Keratinocyte (primary cell): ENCODE measurements around the gene SCUBE1. TPM values are rescaled to one million over a fixed set of nuclear protein-coding genes. Genes with fewer than 3 reads are reported as not detected.

Experiments
- DNase-seq: peaks from one replicate; pipeline ENCODE4 v3.0.0-alpha.2; 2011; ENCODE audit warnings: low read depth, missing footprints, low spot score
- FAIRE-seq: peaks from 2 replicates; lab custom pipeline; 2011; peaks lifted over from hg19 to GRCh38; lab: Jason Lieb, UNC
- H2AFZ ChIP-seq: 2 replicates; pipeline ENCODE4 v1.6.0; 2012; ENCODE audit warnings: low read length, control low read depth, inconsistent platforms; ENCODE audit not compliant: control insufficient read depth
- H3K27ac ChIP-seq: 2 replicates; pipeline ENCODE4 v1.5.1; 2011; ENCODE audit warnings: low read length; ENCODE audit not compliant: control insufficient read depth, insufficient read depth
- H3K27me3 ChIP-seq: 3 replicates; pipeline ENCODE4 v1.6.0; 2011; ENCODE audit warnings: low read length; ENCODE audit not compliant: control insufficient read depth, insufficient read depth; ENCODE audit errors: extremely low read depth
- H3K36me3 ChIP-seq, 2 experiments: 2 replicates in 1 of 2; 3 replicates in 1 of 2; pipeline ENCODE4 v1.5.1; 2011; ENCODE audit warnings: low read length in 2 of 2, mild to moderate bottlenecking in 1 of 2; ENCODE audit not compliant: control insufficient read depth in 2 of 2, insufficient read depth in 2 of 2; ENCODE audit errors: extremely low read depth in 1 of 2
- H3K4me1 ChIP-seq: 3 replicates; pipeline ENCODE4 v1.5.1; 2011; ENCODE audit warnings: low read length; ENCODE audit not compliant: control insufficient read depth, insufficient read depth; ENCODE audit errors: extremely low read depth
- H3K4me2 ChIP-seq: 3 replicates; pipeline ENCODE4 v1.6.0; 2011; ENCODE audit warnings: low read depth, low read length; ENCODE audit not compliant: control insufficient read depth, insufficient read depth; ENCODE audit errors: extremely low read depth
- H3K4me3 ChIP-seq, 3 experiments: fragments of 200-600 bp in 1 of 3; sonication (generic) in 1 of 3; 2 replicates in 2 of 3; 3 replicates in 1 of 3; pipeline ENCODE4 v1.5.1; 2011 to 2016; ENCODE audit warnings: low read length in 3 of 3, mild to moderate bottlenecking in 3 of 3, control low read depth in 2 of 3, inconsistent platforms in 1 of 3, low read depth in 1 of 3, mixed read lengths in 1 of 3, mixed run types in 1 of 3, moderate library complexity in 1 of 3; ENCODE audit not compliant: control insufficient read depth in 2 of 3, insufficient read depth in 2 of 3; ENCODE audit errors: extremely low read depth in 1 of 3
- H3K79me2 ChIP-seq: 2 replicates; pipeline ENCODE4 v1.6.0; 2012; ENCODE audit warnings: low read length; ENCODE audit not compliant: control insufficient read depth, insufficient read depth
- H3K9ac ChIP-seq: 3 replicates; pipeline ENCODE4 v1.6.0; 2011; ENCODE audit warnings: low read length; ENCODE audit not compliant: control insufficient read depth, insufficient read depth; ENCODE audit errors: extremely low read depth
- H3K9me1 ChIP-seq: 3 replicates; pipeline ENCODE4 v1.6.0; 2011; ENCODE audit warnings: low read length; ENCODE audit not compliant: control insufficient read depth, insufficient read depth; ENCODE audit errors: extremely low read depth
- H3K9me3 ChIP-seq: 2 replicates; pipeline ENCODE4 v1.5.1; 2012; ENCODE audit warnings: low read depth, low read length; ENCODE audit not compliant: control insufficient read depth
- H4K20me1 ChIP-seq: 3 replicates; pipeline ENCODE4 v1.6.0; 2011; ENCODE audit warnings: low read length; ENCODE audit not compliant: control insufficient read depth, insufficient read depth; ENCODE audit errors: extremely low read depth
- CTCF ChIP-seq, 3 experiments: IDR thresholded peaks in 1 of 3; conservative IDR thresholded peaks in 1 of 3; optimal IDR thresholded peaks in 1 of 3; 2 replicates in 2 of 3; 3 replicates in 1 of 3; pipeline versions ENCODE3 to v1.5.1; 2011; ENCODE audit warnings: low read length in 3 of 3, mild to moderate bottlenecking in 3 of 3, moderate library complexity in 2 of 3, control low read depth in 1 of 3, inconsistent platforms in 1 of 3; ENCODE audit not compliant: insufficient read depth in 2 of 3; ENCODE audit errors: extremely low read depth in 1 of 3
- EZH2 ChIP-seq: IDR thresholded peaks from one replicate; pipeline ENCODE4 v1.6.1; 2012; ENCODE audit warnings: inconsistent platforms, mild to moderate bottlenecking, low read length, moderate library complexity
- dilution Hi-C: fragments of 300-500 bp; cut with MboI; formaldehyde crosslinking; loops from one replicate; pipeline ENCODE4 v1.7.0; 2020; ENCODE audit warnings: low sequenced_read_pairs; ENCODE audit not compliant: extremely low pct_ligation_motif_present
- polyA plus RNA-seq, 5 experiments: library from polyadenylated mRNA; depleted of rRNA in 3 of 5; stranded (reverse) in 3 of 5; stranded (forward) in 1 of 5; unstranded in 1 of 5; fragments of >200 nt; gene quantifications; 1 replicate in 1 of 5; 2 replicates in 3 of 5; 3 replicates in 1 of 5; pipeline versions ENCODE4 v1.2.1 to v1.2.3, GENCODE V29; 2011 to 2012; ENCODE audit warnings: missing spikeins in 2 of 5, low read depth in 1 of 5, low replicate concordance in 1 of 5

The SCUBE1 gene
- polyA plus RNA-seq, 1 donor (not counting 4 experiments of a cell fraction or from before 2014, with no cell fraction given): not detected

- no peak overlapping the region for H3K9ac ChIP-seq
- DNase-seq: no peak
- H3K4me3 ChIP-seq: no peak overlapping the region
- H4K20me1 ChIP-seq: no peaks in the 10 kb centered on the region
- H3K27me3 ChIP-seq: peaks cover 15% of the 10 kb centered on the region
- H2AFZ ChIP-seq: no peak overlapping the region
- H3K4me2 ChIP-seq: no peak overlapping the region
- no peaks in the 10 kb centered on the region for H3K4me1 ChIP-seq
- H3K9me3 ChIP-seq: no peaks in the 10 kb centered on the region
- no peaks in the 10 kb centered on the region for H3K36me3 ChIP-seq
- FAIRE-seq: no peak
- no peaks in the 10 kb centered on the region for H3K9me1 ChIP-seq
- H3K79me2 ChIP-seq: no peaks in the 10 kb centered on the region
- TF ChIP-seq CTCF (optimal IDR thresholded peaks at IDR 0.05 in 1 of 3, IDR thresholded peaks at IDR 0.05 in 1 of 3, conservative IDR thresholded peaks at IDR 0.05 in 1 of 3; ENCODE audit: extremely low read depth in 1 of 3, insufficient read depth in 2 of 3, low read length in 3 of 3): no peak
- no peak for TF ChIP-seq EZH2
- dilution Hi-C loops: no loop called here
- H3K27ac ChIP-seq: no peak overlapping the region
These were observed 133.2 kb downstream of the SCUBE1 start for GRCh38 chr22:43209971-43210370.

GRCh38 chr22:43209523-43209890 lies 133.7 kb downstream of the SCUBE1 start:
- no peak overlapping the region for H3K4me3 ChIP-seq

More at GRCh38 chr22:43209523-43209890, 133.7 kb downstream of the SCUBE1 start:
- FAIRE-seq (no peak), DNase-seq (no peak)
- no peak overlapping the region for H3K4me2 ChIP-seq
- H3K79me2 ChIP-seq: no peaks in the 10 kb centered on the region
- no peaks in the 10 kb centered on the region for H3K9me1 ChIP-seq
- dilution Hi-C loops: no loop called here
- no peaks in the 10 kb centered on the region for H3K9me3 ChIP-seq
- no peak for TF ChIP-seq CTCF (optimal IDR thresholded peaks at IDR 0.05 in 1 of 3, IDR thresholded peaks at IDR 0.05 in 1 of 3, conservative IDR thresholded peaks at IDR 0.05 in 1 of 3; ENCODE audit: extremely low read depth in 1 of 3, insufficient read depth in 2 of 3, low read length in 3 of 3)
- no peak for TF ChIP-seq EZH2
- H2AFZ ChIP-seq: no peak overlapping the region
- H4K20me1 ChIP-seq: no peaks in the 10 kb centered on the region
- no peaks in the 10 kb centered on the region for H3K4me1 ChIP-seq
- no peak overlapping the region for H3K27ac ChIP-seq
- H3K36me3 ChIP-seq: no peaks in the 10 kb centered on the region
- no peak overlapping the region for H3K9ac ChIP-seq
- H3K27me3 ChIP-seq: peaks cover 15% of the 10 kb centered on the region
